ENCODE data around the gene CPA5. TPM values are rescaled to one million over a fixed set of nuclear protein-coding genes. Genes with fewer than 3 reads are reported as not detected.

Gene CPA5
- total and polyA plus RNA-seq, 2 donors (not counting 3 experiments of a cell fraction or from before 2014, with no cell fraction given): not detected

GRCh38 chr7:130296221-130296951, 48.2 kb upstream of the CPA5 start:
- dilution Hi-C loops (cut with MboI; ENCODE audit: extremely low pct_ligation_motif_present, low sequenced_read_pairs): no loop called here
- no peaks in the 10 kb centered on the region for H4K20me1 ChIP-seq (replicated peaks; ENCODE audit: control insufficient read depth, extremely low read depth, insufficient read depth, low read length)

More at GRCh38 chr7:130296221-130296951, 48.2 kb upstream of the CPA5 start:
- BruUV-seq (replicated peaks): no TSS peak
- DNase-seq (ENCODE audit: low read depth, low spot score): no peak
- no peaks in the 10 kb centered on the region for H3K27me3 ChIP-seq (ENCODE audit: control insufficient read depth in 2 of 2, insufficient read depth in 2 of 2, low read length in 2 of 2)
- FAIRE-seq: no peak
- intact Hi-C loops (cut with micrococcal nuclease): no loop called here
- H3K9me3 ChIP-seq (replicated peaks; ENCODE audit: control insufficient read depth, insufficient read depth, low read length): no peaks in the 10 kb centered on the region
- H3K4me3 ChIP-seq (replicated peaks in 1 of 3; ENCODE audit: insufficient read depth in 1 of 3, low read depth in 1 of 3, low read length in 3 of 3): no peak overlapping the region
- ChIA-PET CTCF (interaction anchor here (1.2 to 1.3 kb wide), 2 partner anchors 9 to 27 kb away, joined by 3 to 4 read pairs; no protein-coding TSS in a partner anchor), POLR2A (no interaction called here)
- H3K9me1 ChIP-seq (replicated peaks; ENCODE audit: control insufficient read depth, extremely low read depth, insufficient read depth, low read length): no peaks in the 10 kb centered on the region
- no peak overlapping the region for H3K9ac ChIP-seq (replicated peaks; ENCODE audit: extremely low read depth, insufficient read depth, low read length)
- no peaks in the 10 kb centered on the region for H3K36me3 ChIP-seq (ENCODE audit: control insufficient read depth in 2 of 2, extremely low read depth in 1 of 2, insufficient read depth in 2 of 2, low read length in 2 of 2)
- H3K4me2 ChIP-seq (ENCODE audit: insufficient read depth, low read length): no peak overlapping the region
- TF ChIP-seq CTCF (IDR thresholded peaks at IDR 0.05; ENCODE audit: extremely low read depth in 1 of 2, insufficient read depth in 1 of 2, low read depth in 1 of 2, low read length in 2 of 2) (no peak), EZH2 (IDR thresholded peaks at IDR 0.05; ENCODE audit: borderline replicate concordance, low read depth, low read length, severe bottlenecking) (no peak), POLR2A (IDR thresholded peaks at IDR 0.05; ENCODE audit: low read depth, low read length) (no peak), GATA2 (IDR thresholded peaks at IDR 0.05; ENCODE audit: insufficient read depth, insufficient read length, low read depth, low read length) (no peak), JUN (IDR thresholded peaks at IDR 0.05; ENCODE audit: borderline replicate concordance, insufficient read depth, insufficient read length, low read depth) (no peak), POLR2AphosphoS5 (IDR thresholded peaks at IDR 0.05; ENCODE audit: insufficient read depth, low read depth, low read length) (no peak), MAX (IDR thresholded peaks at IDR 0.05; ENCODE audit: insufficient read depth, insufficient read length) (no peak)
- no peak overlapping the region for H3K27ac ChIP-seq (ENCODE audit: insufficient read depth, low read depth, low read length)
- no peaks in the 10 kb centered on the region for H3K4me1 ChIP-seq (ENCODE audit: control insufficient read depth, extremely low read depth, insufficient read depth, low read length)
- no peaks in the 10 kb centered on the region for H3K79me2 ChIP-seq (ENCODE audit: control insufficient read depth, insufficient read depth, low read length)
- no peak overlapping the region for H2AFZ ChIP-seq (ENCODE audit: low read depth, low read length)
